GM12891 (cell line): ENCODE results near the gene IQCF2.

Experiments used
- POLR2A ChIP-seq: IDR thresholded peaks from 2 replicates; pipeline ENCODE4 v1.6.1; 2011; ENCODE audit warnings: low read depth, low read length, control low read depth
- POLR2AphosphoS5 ChIP-seq: IDR thresholded peaks from 2 replicates; pipeline ENCODE4 v1.6.1; 2011; ENCODE audit warnings: low read depth, low read length, control low read depth
- SPI1 ChIP-seq: IDR thresholded peaks from 2 replicates; pipeline ENCODE4 v1.6.1; 2011; ENCODE audit warnings: low read depth, low read length, control low read depth

GRCh38 chr3:51894391-51894790, 33.0 kb downstream of the IQCF2 start:
- TF ChIP-seq POLR2A (no peak), POLR2AphosphoS5 (no peak), SPI1 (no peak)
